ENCODE results near the gene AGAP3.

The AGAP3 gene

GRCh38 chr7:151110941-151111645 is 24.8 kb downstream of the AGAP3 start:
- peak; percentile 24 for DNase-seq

GRCh38 chr7:151113344-151114150 is 27.3 kb downstream of the AGAP3 start:
- DNase-seq: no peak

- DNase-seq: no peak
Observed at GRCh38 chr7:151114151-151115090, 28.1 kb downstream of the AGAP3 start.

DNA sequence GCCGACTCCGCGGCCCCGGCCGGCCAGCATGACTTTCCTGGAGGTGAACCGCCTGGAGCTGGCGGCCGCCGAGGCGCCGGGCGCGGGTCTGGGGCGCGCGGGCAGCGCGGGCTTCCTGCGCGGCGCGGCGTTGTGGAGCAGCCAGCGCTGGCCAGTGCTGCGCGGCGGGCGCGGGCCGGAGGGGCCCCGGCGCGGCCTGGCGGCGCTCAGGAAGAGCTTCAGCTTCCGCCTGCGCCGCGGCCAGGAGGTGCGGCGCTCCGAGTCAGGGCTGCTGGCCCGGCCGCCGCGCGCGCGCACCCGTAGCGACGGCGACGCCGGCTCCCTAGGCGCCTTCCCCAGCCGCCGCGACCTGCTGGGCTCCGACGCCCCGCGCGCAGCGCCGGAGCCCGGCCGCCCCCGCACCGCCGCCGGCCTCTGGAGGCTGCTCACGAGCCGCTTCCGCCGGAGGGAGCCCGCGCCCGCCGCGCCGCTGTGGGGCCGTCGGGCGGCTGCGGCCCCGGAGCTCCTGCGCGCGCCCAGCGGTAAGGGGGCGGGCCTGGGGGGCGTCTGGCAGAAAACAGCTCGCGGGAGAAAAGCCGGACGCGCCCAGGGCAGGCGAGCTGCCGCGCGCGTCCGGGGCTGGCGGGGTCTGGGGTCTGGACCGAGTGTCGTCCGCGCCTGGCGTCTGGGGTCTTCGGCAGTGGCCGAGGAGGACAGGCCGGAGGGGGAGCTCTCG is 29.0 kb downstream of the AGAP3 start:
- no peak for DNase-seq

DNA sequence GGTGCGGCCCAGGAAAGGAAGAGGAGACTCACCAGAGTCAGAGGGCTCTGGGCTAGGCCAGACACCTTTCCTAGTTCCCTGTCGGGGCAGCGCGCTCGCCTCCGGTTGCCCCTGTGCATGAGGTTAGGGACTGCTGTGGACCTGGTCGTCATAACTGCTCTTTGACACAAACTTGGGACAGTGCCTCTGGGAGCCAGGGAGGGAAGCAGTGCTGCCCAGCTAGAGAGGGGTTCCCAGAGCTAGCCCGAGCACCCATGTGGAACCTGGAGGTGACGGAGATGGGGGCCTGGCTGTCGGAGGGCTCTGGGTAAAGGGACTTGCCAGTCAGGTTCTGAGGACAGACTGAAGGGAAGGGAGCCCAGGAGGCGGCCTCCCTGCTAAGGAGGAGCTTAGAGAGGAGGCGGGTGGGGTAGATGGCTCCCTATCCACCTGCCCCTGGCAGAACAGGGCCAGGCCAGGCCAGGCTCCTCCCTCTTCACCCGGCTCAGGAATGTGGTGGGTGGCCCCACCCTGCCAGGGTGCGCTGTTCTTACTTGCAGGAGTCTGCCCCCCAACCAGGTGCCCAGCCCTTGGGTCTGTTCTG is 29.7 kb downstream of the AGAP3 start:
- no peak for DNase-seq

- DNase-seq: no peak
Observed at GRCh38 chr7:151116603-151117440, 30.5 kb downstream of the AGAP3 start.

DNA sequence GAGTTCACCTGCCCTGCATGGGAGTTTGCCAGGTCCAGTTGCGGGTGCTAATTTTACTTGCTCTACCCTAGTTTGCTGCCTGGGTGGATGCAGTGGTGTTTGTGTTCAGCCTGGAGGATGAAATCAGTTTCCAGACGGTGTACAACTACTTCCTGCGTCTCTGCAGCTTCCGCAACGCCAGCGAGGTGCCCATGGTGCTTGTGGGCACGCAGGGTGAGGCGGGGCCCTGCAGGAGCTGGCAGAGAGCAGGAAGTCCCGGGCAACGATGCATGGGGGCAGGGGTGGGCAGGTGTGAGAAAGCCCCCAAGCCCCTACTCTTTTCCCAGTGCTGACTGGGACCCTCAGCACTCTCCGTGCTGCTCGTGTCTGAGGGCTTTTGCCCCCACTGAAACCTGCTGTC is 31.3 kb downstream of the AGAP3 start:
- DNase-seq: no peak

GRCh38 chr7:151118108-151119054 is 32.1 kb downstream of the AGAP3 start:
- no peak for DNase-seq

DNA sequence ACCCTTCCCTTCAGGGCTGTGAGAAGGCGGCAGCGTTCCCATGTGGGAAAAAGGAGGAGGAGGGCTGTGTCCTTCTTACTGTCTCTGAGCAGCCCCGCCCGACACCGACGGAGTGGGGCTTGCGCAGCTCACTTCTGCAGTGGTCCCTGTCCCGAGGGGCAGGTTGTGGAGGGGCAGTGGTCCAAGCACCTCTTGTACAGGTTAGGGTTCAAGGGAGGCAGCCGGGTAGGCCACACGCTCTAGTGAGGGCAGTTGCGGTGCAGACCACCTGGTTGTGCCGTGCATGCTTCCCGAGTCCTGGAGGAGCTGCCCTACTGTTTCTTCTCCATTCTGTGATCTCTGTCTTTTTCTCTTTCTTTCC is 32.8 kb downstream of the AGAP3 start:
- no peak for DNase-seq

DNA sequence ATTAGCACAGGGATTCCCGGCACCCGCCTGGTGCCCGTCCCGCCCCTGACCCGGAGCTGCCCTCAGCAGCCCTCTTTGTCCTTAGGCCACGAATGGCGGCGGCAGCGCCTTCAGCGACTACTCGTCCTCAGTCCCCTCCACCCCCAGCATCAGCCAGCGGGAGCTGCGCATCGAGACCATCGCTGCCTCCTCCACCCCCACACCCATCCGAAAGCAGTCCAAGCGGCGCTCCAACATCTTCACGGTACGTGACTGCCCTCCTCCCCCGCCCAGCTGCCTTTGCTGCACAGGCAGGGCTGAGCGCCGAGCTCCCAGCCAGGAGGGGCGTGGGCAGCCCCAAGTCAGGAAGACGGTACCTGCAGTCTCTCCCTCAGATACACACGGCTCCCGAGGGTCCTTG is 33.6 kb downstream of the AGAP3 start:
- no peak for DNase-seq

DNA sequence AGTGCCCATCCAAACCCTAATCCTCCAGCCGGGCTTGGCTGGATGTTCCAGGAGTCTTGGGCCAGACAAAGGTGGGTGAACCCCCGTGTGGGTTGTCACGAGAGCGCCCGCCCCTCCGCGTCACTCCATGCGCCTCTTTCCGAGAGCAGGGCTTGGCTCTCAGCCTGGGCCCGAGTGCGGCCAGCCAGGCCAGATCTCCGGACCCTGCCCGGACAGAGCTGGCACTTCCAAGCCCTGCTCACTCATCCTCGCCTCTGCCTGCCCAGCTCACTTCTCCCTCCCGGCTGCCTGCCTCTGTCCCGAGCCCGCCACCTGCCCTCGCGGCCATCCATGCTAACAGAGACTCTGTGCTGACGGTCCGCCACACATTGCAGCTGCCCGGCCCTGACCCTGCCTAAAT is 34.6 kb downstream of the AGAP3 start:
- no peak for DNase-seq

GRCh38 chr7:151121380-151122170 is 35.3 kb downstream of the AGAP3 start:
- no peak for DNase-seq

DNA sequence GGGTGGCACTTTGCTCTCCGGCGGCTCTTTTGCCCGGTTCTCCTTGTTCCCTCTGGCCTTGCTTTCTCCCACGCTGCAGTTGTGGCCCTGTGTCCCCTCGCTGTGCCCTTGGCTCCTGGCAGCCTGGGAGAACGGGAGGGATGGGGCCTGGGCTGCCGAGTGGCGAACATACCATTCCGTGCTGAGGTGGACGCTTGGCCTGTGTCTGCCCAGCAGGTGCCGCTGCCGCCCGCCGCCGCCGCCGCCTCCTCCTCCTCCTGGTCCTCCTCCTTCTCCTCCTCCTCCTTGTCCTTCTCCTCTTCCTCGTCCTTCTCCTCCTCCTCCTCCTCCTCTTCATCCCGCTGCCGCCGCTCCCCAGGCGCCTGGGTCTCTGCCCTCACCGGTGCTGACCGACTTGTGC is 36.0 kb downstream of the AGAP3 start:
- DNase-seq: no peak

- DNase-seq: no peak
Observed at GRCh38 chr7:151122796-151123157, 36.5 kb downstream of the AGAP3 start.

DNA sequence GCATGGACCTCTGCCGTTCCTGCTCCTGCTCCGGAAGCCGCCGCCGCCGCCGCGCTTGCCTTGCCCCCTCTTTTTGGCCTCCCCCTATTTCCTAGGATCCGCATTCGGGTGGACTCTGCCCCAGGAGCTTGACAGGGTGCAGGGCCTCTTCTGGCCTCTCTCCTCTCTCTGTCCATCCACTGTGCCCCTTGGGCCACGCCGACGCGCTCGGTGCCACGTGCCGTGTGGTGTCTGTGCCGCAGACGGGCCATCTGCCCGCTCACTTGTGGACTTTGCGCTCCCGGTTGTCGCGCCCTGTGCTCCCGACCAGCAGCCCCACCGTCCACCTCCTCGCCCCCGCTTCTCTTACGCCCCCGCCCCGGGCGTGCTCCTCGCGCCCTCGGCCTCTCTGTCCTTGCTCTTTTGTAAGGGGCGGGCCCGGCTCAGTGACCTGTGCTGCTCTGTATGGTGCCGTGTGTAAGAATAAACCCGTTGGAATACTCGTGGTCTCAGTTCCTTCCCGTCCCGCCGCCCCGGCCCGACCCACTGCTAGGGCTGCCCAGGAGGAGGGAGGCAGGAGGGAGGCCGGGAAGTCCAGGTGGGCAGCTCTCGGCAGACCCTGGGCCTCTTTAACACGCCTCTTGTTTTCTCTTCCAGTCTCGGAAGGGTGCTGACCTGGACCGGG is 37.0 kb downstream of the AGAP3 start:
- DNase-seq: no peak

DNA sequence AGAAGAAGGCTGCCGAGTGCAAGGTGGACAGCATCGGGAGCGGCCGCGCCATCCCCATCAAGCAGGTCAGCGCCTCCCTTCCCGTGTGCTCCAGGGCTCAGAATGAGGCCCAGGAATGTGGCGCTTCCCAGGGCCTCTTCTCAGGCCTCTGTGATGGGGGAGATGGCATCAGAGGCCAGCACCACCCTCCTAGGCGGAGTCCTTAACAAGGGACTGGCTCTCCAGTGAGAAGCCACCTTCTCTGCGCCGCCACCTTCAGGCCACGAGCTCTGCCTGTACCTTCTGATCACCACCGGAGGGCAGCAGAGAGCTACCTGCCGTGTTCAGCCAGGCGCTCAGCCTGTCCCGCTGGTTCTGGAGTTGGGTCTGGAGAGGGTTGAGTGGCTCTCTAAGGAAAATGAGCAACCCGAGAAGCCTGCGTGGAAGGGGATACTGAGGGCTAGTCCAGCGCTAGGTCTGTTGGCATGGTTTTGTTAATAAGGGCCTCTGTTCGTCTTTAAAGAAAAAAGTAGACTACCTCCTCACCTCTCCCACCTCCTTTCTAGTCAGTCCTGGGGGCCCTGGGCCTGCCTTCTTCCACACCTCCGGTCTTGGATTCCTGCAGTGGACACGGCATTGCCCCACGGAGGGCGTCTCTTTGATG is 37.7 kb downstream of the AGAP3 start:
- peak; percentile 69 for DNase-seq

- no peak for DNase-seq
Observed at GRCh38 chr7:151124481-151124880, 38.2 kb downstream of the AGAP3 start.

DNA sequence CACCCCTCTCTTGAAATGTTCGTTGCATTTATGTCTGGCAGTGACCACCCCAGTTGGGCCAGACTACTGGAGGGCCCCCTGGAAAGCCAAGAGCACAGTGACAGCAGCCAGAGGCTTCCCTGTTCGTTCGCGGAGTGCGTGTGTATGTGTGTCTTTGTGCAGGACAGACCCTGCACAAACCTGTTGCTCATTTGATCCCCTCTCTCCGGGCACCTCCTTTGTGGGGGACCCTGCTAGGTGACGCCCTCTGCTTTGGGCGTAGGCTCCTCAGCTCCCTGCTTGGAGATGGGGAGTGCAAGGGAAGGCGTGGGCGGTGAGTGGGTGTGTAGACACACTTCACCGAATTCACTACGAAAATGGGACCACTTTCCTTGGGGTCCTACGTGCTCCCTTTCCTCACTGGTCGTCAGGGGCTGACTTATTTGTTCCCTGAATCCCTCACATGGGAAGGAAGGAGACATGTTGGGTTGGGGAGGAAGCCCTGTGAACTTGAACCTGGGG is 38.7 kb downstream of the AGAP3 start:
- DNase-seq: no peak

Data from NCI-H1105 treated with DMSO at 0.1 percent for 48 hours (cell line).